ENCODE data around the gene SNX3.

The SNX3 gene

DNA sequence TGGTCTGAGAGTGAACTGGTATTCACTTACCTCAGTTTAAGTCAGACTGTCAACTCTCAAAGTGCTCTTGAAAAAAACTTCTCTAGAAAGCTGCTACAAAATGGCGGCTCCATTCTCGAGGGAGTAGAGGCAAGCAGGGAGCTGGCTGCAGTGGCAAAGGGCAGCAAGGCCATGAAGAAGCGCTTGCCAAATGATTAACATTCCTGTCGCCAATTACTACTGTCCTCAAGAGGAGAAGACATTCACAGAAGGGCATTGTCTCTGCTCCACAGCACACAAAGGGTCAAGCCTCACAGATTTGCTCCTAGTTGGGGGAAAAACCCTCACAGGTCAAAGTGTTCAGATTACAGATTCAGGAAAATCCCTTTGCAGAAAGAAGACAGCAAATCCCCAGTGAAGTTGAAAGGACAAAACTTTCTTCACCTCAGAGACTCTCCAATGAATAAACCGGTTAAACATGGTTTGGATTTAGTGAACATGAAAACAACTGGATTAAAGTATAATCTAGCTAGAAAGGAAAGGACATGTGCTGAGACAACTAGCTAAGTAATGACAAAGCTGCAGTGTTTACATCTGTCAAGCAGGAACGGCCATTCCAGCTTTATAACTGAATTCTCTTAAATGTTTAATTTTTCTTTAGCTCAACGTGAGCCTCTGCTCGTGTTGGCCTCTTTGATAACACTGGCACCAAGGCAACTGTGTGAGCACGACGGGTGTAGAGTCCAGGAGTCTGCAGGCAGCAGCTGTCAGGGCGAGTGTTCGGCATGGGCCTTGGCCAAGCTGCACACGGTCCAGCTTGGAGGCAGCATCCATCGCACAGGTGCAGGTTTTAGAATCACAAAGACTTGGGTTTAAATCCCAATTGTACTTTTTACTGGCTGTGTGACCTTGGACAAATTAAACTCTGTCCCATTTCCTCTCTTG is 57.4 kb downstream of the SNX3 start:
- no peak for DNase-seq (ENCODE audit: low read depth)

DNA sequence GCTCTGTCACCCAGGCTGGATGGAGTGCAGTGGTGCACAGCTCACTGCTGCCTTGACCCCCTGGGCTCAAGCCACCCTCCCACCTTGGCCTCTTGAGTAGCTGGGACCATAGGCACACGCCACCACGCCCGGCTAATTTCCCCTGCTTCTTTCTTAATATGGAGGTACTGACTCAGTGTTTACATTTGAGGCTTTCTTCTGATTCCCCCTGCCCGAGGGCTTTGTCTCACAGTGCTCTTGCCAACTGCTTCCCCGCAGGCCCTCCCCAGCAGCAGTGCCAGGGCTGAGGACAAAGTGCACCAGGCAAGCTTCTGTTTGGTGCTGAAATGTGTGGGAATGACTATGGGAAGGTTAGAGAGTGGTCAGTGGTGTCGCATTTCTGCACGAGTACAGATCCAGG is 60.2 kb downstream of the SNX3 start:
- DNase-seq (ENCODE audit: low read depth): no peak

DNA sequence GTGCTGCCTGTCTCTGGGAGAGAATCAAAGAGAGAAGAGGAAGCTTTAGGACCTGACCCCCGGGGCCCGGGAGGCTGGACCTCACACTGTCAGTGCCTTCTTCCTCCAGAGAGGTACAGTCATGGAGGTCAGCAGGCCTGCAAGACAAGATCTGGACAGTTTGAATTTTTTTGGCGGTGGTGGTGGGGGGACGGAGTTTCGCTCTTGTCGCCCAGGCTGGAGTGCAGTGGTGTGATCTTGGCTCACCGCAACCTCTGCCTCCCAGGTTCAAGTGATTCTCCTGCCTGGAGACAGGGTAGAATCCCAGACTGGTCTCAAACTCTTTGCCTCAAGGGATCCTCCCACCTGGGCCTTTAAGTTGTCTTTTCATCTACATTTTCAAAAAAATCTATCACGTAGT is 60.7 kb downstream of the SNX3 start:
- no peak for DNase-seq (ENCODE audit: low read depth)

DNA sequence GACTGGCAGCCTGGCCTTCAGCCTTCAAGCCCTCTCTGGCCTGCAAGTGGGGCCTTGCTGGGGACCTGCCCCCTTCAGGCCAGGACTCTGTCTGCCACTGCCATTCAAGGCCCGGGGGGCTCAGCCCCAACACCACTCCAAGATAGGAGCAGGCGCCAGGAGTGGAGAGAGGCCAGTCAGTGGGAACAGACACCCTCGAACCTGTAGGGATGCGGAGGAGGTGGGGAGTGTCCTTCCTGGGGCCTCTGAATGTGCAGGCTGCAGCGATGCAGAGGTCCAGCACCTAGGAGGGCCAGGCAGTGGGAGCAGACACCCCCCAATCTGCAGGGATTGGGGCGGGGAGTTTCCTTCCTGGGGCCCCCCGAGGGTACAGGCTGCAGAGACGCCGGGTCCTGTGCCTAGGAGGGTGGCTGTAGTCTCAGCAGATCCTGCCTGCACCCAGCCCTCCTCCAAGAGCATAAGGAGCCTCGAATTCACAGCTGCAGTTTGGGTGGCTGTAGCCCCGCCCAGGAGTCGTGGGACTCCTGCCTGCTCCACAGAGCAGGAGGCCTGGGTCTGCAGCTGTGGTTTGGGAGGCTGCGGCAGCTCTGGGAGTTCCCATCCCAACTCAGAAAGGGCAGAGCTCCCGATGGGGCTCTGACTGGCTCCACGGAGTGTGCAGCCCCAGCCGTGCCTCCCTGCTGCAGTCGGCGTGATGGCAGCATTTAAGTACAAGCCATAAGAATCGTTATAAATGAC is 61.9 kb downstream of the SNX3 start:
- no peak for DNase-seq (ENCODE audit: low read depth)

DNA sequence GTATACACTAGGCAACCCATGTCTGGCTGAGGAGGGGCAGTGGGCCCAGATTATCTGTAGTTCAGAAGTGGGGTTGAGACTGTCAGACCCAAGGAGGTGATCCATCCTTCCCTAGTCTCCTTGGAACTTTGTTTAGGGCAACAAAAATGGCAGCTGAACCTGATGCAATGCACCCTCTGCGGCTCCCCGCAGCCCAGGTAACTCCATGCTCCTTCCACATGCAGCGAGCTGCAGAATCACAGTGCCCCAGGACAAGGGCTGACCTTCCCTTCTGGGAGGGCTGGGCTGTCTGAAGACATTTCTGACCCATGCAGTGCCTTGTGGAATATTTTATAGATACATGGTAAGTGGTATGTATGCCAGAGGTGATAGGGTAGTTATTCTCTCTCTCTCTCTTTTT is 65.6 kb downstream of the SNX3 start:
- DNase-seq (ENCODE audit: low read depth): no peak

DNA sequence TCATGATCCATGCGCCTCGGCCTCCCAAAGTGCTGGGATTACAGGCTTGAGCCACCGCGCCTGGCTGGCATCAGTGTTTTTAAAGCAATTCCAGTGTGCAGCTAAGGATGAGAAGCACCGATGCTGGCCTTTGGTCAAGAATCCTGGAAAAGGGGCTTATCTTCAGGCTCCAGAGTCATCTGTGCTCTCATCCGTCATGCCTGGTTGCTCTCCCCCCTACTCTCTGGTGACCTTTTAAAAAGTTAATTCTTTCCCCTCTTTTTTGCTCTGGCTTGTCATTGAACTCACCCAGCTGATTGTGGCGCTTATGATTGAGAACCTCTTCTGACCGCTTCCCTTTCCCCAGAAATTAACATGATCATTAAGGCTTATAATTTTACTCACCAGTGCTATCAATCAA is 66.3 kb downstream of the SNX3 start:
- no peak for DNase-seq (ENCODE audit: low read depth)

- DNase-seq (ENCODE audit: low read depth): no peak
Observed at GRCh38 chr6:108193835-108194234, 67.0 kb downstream of the SNX3 start.

DNA sequence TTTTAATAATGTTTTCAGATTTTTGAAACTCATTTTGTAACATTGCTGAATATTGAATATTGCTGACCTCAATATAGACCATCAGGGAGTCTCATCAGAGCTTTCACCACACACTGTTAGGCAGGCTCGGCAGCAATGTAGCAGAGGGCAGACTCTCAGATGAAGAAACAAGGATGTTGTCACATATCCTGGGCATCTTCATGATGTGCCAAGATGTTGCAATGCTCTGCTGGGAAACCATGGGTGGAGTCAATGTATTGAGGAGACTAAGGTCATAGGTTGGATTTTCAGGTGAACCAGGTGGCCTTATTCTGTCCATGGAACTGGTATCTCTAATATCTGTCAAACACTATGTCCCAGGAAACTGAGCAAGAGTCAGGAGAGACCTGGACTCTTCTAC is 67.7 kb downstream of the SNX3 start:
- DNase-seq (ENCODE audit: low read depth): no peak

DNA sequence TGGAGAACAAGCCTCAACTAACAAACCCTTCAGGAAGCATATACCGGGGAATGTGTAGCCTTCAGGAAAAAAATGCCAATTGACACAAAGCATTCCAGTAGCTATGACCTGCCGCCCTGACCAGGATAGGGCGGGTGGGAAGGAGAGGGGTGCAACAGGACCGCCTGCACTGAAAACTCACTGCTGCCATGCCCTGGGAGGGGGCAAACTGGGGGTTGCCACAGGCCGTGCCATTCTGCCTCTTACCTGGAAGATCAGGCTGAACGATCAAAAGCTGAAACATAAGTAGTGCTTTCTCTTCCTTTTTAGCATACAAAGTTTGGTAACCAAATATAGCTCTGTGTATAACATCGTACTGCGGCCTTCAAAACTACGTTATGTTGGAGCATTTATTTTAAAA is 73.3 kb downstream of the SNX3 start:
- DNase-seq (ENCODE audit: low read depth): no peak

DNA sequence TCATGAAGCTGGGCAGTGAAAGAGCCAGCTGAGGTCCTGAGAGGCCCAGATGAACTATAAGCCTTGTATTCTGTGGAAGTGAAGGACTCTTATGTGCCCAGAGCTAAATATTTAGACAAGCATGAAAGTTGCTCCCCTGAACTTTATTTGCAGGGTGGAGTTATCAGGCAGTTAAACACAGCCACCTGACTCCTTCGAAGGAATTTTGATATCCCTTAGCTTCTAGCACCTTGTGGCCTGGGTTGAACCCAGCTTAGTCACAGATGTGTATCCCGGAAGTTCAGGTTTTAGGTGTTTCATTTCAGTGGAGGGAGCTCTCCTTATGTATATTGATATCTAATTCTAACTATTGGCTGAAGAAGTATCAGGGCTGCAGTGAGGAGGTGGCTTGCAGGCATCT is 74.6 kb downstream of the SNX3 start:
- DNase-seq (ENCODE audit: low read depth): no peak

GRCh38 chr6:108180776-108181175 is 80.1 kb downstream of the SNX3 start:
- no peak for DNase-seq (ENCODE audit: low read depth)

- DNase-seq (ENCODE audit: low read depth): no peak
Observed at GRCh38 chr6:108180266-108180665, 80.6 kb downstream of the SNX3 start.

GRCh38 chr6:108179741-108180140 is 81.1 kb downstream of the SNX3 start:
- no peak for DNase-seq (ENCODE audit: low read depth)

DNA sequence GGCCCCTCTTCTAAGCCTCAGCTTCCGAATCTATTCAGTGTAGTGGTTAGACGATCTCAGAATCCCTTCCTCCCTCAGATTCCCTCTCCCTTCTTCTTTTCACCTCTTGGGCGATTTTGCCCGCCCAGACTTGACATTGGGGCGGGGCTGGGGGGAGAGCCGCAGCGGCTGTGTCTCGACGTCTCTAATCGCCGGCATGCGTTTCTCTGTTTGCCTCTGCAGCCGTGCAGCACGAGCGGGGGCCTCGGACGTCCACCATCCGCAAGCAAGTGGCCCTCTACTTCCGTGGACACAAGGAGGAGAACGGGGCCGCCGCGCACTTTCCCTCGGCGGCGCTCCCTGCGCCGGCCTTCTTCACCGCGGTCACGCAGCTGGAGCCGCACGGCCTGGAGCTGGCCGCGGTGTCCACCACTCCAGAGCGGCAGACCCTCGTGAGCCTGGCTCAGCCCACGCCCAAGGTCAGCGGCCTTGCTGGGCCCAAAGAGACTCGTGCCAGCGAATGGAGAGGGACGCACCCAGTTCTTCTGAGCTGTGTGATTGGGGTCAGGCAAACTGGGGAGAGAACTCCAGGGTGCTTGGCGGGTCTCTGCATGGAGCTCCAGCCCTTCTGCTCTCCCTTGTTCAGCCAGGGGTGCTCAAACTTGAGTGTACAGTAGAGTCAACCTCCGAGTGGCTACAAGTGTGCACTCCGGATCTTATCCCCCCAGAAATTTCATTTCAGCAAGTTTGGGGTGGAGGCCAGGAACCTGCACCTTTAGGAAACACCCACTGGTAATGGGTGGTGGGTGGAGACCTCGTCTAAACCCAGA is 84.4 kb downstream of the SNX3 start:
- no peak for DNase-seq (ENCODE audit: low read depth)

DNA sequence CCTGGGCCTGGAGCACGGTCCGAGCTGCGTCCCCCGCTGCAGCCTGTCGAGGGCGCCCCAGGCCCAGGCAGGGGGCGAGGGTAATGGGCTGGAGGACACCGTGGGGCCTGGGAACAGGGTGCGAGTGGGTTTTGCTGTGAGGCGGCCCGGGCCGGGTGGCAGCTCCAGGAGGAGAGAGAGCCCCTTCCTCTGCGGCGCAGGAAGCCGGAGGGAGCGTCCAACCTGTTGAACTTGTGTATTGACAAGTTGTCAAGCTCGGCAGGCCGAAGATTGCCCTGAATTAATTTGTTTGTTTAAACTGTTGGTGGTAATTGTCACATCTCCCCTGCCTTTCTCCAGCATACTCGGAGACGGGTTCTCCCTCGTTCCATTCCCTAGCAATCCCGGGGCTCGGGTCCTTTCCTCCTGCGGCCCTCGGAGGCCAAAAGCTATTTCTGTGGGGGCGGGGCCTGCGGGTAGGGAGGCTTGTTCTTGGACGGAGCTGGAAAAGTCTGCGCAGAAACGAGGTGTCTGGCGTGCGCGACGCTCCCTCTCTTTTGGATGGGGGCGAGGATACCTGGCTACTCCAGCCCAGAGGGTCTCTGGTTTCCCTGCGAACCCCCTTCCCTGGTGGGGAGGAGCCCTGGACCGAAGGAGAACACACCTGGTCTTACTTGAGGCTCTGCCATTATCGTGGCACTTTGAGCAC is 85.1 kb downstream of the SNX3 start:
- no peak for DNase-seq (ENCODE audit: low read depth)

GRCh38 chr6:108175176-108175591 is 85.7 kb downstream of the SNX3 start:
- DNase-seq (ENCODE audit: low read depth): no peak

DNA sequence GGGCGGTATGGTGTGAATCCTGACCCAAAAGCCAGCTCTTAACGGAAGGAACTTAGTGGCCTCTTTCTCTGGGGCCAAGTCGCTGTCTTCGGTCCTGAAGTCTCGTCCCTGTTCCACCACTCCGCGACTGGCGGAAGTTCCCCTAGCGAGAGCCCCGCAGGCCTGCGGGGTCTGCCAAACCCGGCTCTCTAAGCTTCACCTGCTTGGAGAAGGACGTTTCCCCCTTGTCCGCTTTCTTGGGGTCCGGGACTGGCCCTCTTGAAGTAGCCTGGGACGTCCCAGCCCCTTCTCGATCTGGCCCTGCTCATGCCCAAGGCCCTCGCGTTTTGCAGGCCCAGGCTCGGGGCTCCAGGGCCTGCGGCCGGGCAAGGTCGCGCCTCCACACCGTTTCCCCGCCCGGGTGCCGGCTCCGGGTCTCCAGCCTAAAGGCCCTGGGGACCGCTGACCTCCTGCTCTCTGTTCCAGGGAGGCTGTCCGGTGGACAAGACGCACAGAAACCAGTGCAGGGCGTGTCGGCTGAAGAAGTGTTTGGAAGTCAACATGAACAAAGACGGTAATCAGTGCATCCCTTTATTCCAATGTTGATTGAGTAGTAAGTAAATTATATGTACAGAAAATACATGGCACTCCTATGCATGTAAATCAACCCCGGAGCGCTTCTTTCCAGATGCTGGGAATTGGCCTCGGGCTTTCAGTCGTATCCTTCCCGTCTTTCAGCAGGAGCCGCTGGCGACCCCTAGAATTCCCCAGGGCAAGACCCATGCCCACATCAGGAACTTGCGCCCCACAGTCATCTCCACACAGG is 86.3 kb downstream of the SNX3 start:
- DNase-seq (ENCODE audit: low read depth): no peak

GRCh38 chr6:108171918-108172516 is 88.8 kb downstream of the SNX3 start:
- DNase-seq (ENCODE audit: low read depth): no peak

DNA sequence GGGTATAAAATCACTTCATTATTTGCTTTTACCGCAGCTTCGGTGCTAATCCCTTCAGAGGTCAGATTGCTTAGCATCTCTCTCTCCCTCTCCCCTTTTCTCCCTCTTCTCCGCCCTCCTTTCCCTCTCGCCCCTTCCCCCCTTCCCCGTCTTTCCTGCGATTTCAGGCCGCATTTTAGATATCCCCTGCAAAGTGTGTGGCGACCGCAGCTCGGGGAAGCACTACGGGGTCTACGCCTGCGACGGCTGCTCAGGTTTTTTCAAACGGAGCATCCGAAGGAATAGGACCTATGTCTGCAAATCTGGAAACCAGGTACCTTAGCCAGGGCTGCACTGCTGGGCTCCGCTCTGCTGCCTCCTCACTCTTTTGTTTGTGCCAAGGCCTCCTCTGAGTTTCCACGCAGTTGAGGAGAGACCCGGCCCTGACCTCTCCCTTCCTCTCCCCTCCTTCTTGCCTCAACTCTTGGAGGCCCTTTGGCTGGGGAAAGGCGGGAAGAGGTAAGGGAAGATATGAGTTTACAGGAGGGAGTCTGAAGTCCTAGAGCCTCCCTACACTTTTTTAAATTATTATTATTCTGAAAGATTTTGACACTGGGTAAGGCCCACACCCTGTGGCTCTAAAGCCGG is 89.4 kb downstream of the SNX3 start:
- DNase-seq (ENCODE audit: low read depth): no peak
